ENCODE measurements around the gene GATB.
A peak's percentile ranks its signal among the peaks of the same experiment; 100 is the strongest.

GATB gene

GRCh38 chr4:151700566-151701316 is 60.1 kb downstream of the GATB start:
- no peak overlapping the region for H3K4me3 ChIP-seq (ENCODE audit: control insufficient read depth, low read depth, low read length)
- TF ChIP-seq CTCF (conservative IDR thresholded peaks at IDR 0.05; ENCODE audit: control insufficient read depth, insufficient read depth, low read depth, low read length) = no peak
- no peak for DNase-seq (ENCODE audit: low read depth)

- DNase-seq (ENCODE audit: low read depth) = no peak
- no peak for TF ChIP-seq CTCF (conservative IDR thresholded peaks at IDR 0.05; ENCODE audit: control insufficient read depth, insufficient read depth, low read depth, low read length)
- no peak overlapping the region for H3K4me3 ChIP-seq (ENCODE audit: control insufficient read depth, low read depth, low read length)
Observed at GRCh38 chr4:151698213-151698612, 62.6 kb downstream of the GATB start.

- TF ChIP-seq CTCF (conservative IDR thresholded peaks at IDR 0.05; ENCODE audit: control insufficient read depth, insufficient read depth, low read depth, low read length) = no peak
- no peak overlapping the region for H3K4me3 ChIP-seq (ENCODE audit: control insufficient read depth, low read depth, low read length)
- DNase-seq (ENCODE audit: low read depth) = peak; percentile 15
Observed at GRCh38 chr4:151694961-151695720, 65.7 kb downstream of the GATB start.

- no peak for TF ChIP-seq CTCF (conservative IDR thresholded peaks at IDR 0.05; ENCODE audit: control insufficient read depth, insufficient read depth, low read depth, low read length)
- no peak overlapping the region for H3K4me3 ChIP-seq (ENCODE audit: control insufficient read depth, low read depth, low read length)
- no peak for DNase-seq (ENCODE audit: low read depth)
Observed at GRCh38 chr4:151692821-151693673, 67.8 kb downstream of the GATB start.

GRCh38 chr4:151692443-151692782 is 68.4 kb downstream of the GATB start:
- no peak overlapping the region for H3K4me3 ChIP-seq (ENCODE audit: control insufficient read depth, low read depth, low read length)
- TF ChIP-seq CTCF (conservative IDR thresholded peaks at IDR 0.05; ENCODE audit: control insufficient read depth, insufficient read depth, low read depth, low read length) = no peak
- DNase-seq (ENCODE audit: low read depth) = no peak

GRCh38 chr4:151691639-151692442 is 69.0 kb downstream of the GATB start:
- TF ChIP-seq CTCF (conservative IDR thresholded peaks at IDR 0.05; ENCODE audit: control insufficient read depth, insufficient read depth, low read depth, low read length) = no peak
- DNase-seq (ENCODE audit: low read depth) = no peak
- no peak overlapping the region for H3K4me3 ChIP-seq (ENCODE audit: control insufficient read depth, low read depth, low read length)

Measured in fibroblast of mammary gland (primary cell).